Endothelial cell of umbilical vein (primary cell): ENCODE measurements around the gene IWS1. TPM values are rescaled to one million over a fixed set of nuclear protein-coding genes. Genes with fewer than 3 reads are reported as not detected.

ENCODE experiments used
- BruUV-seq: library from RNA; stranded (reverse); fragments of 400-500 nt; replicated peaks from 2 replicates; lab custom pipeline; 2021; lab: Mats Ljungman, UMichigan
- CTCF ChIA-PET: fragments of 300-600, 350-600 bp; sonication (Branson Sonifier 250); formaldehyde crosslinking; loops from one replicate; lab custom pipeline; 2021; ENCODE audit warnings: antibody characterized with exemption, inconsistent platforms; lab: Charles Lee
- POLR2A ChIA-PET: fragments of 300-600, 350-600 bp; sonication (Branson Sonifier 250); formaldehyde crosslinking; loops from one replicate; lab custom pipeline; 2021; ENCODE audit warnings: antibody characterized with exemption, inconsistent platforms; lab: Charles Lee
- DNase-seq: peaks from one replicate; pipeline ENCODE4 v3.0.0-alpha.2; 2011; ENCODE audit warnings: low read depth, low spot score
- FAIRE-seq: peaks from 2 replicates; lab custom pipeline; 2011; peaks lifted over from hg19 to GRCh38; lab: Jason Lieb, UNC
- H2AFZ ChIP-seq: 2 replicates; pipeline ENCODE4 v1.6.0; 2012; ENCODE audit warnings: low read depth, low read length, control low read depth, inconsistent platforms
- H3K27ac ChIP-seq: 2 replicates; pipeline ENCODE4 v1.5.1; 2011; ENCODE audit warnings: low read depth, mild to moderate bottlenecking, control low read depth, low read length, moderate library complexity; ENCODE audit not compliant: insufficient read depth
- H3K27me3 ChIP-seq, 2 experiments: 2 replicates each; pipeline versions ENCODE4 v1.6.0 to v1.6.1; 2011; ENCODE audit warnings: low read length in 2 of 2, mixed read lengths in 1 of 2; ENCODE audit not compliant: control insufficient read depth in 2 of 2, insufficient read depth in 2 of 2
- H3K36me3 ChIP-seq, 2 experiments: 2 replicates in 1 of 2; 3 replicates in 1 of 2; pipeline ENCODE4 v1.5.1; 2011; ENCODE audit warnings: low read length in 2 of 2, mild to moderate bottlenecking in 1 of 2, moderate library complexity in 1 of 2; ENCODE audit not compliant: control insufficient read depth in 2 of 2, insufficient read depth in 2 of 2; ENCODE audit errors: extremely low read depth in 1 of 2
- H3K4me1 ChIP-seq: 3 replicates; pipeline ENCODE4 v1.5.1; 2011; ENCODE audit warnings: mild to moderate bottlenecking, low read length; ENCODE audit not compliant: control insufficient read depth, insufficient read depth; ENCODE audit errors: extremely low read depth
- H3K4me2 ChIP-seq: 2 replicates; pipeline ENCODE4 v1.6.1; 2011; ENCODE audit warnings: low read length, control low read depth, mixed read lengths; ENCODE audit not compliant: insufficient read depth
- H3K4me3 ChIP-seq, 3 experiments: fragments of 200-600 bp in 1 of 3; sonication (generic), shearing (Covaris generic) in 1 of 3; replicated peaks in 1 of 3; 2 replicates each; pipeline ENCODE4 v1.5.1; 2011 to 2016; ENCODE audit warnings: control low read depth in 3 of 3, low read length in 3 of 3, mild to moderate bottlenecking in 2 of 3, inconsistent platforms in 1 of 3, low read depth in 1 of 3, moderate library complexity in 1 of 3; ENCODE audit not compliant: insufficient read depth in 1 of 3
- H3K79me2 ChIP-seq: 2 replicates; pipeline ENCODE4 v1.6.0; 2012; ENCODE audit warnings: low read length, inconsistent platforms; ENCODE audit not compliant: control insufficient read depth, insufficient read depth
- H3K9ac ChIP-seq: replicated peaks from 2 replicates; pipeline ENCODE3; 2011; ENCODE audit warnings: low read length, control low read depth; ENCODE audit not compliant: insufficient read depth; ENCODE audit errors: extremely low read depth
- H3K9me1 ChIP-seq: replicated peaks from 3 replicates; pipeline ENCODE4 v1.6.0; 2011; ENCODE audit warnings: mild to moderate bottlenecking, low read length; ENCODE audit not compliant: control insufficient read depth, insufficient read depth; ENCODE audit errors: extremely low read depth
- H3K9me3 ChIP-seq: replicated peaks from 2 replicates; pipeline ENCODE4 v1.5.1; 2012; ENCODE audit warnings: low read length, inconsistent platforms; ENCODE audit not compliant: control insufficient read depth, insufficient read depth
- H4K20me1 ChIP-seq: replicated peaks from 2 replicates; pipeline ENCODE3; 2011; ENCODE audit warnings: mild to moderate bottlenecking, low read length; ENCODE audit not compliant: control insufficient read depth, insufficient read depth; ENCODE audit errors: extremely low read depth
- EZH2 ChIP-seq: IDR thresholded peaks from 2 replicates; pipeline ENCODE4 v1.6.1; 2012; ENCODE audit warnings: borderline replicate concordance, low read depth, mild to moderate bottlenecking, moderate library complexity, low read length, inconsistent platforms; ENCODE audit not compliant: severe bottlenecking
- FOS ChIP-seq: IDR thresholded peaks from 2 replicates; pipeline ENCODE4 v1.6.1; 2011; ENCODE audit warnings: mild to moderate bottlenecking, low read length, moderate library complexity, borderline replicate concordance; ENCODE audit not compliant: insufficient read depth
- GATA2 ChIP-seq: IDR thresholded peaks from 2 replicates; pipeline ENCODE4 v1.7.0; 2011; ENCODE audit warnings: low read depth, mild to moderate bottlenecking, moderate library complexity, mixed read lengths, low read length; ENCODE audit not compliant: insufficient read length, insufficient read depth
- JUN ChIP-seq: IDR thresholded peaks from 2 replicates; pipeline ENCODE4 v1.6.1; 2011; ENCODE audit warnings: borderline replicate concordance, low read depth; ENCODE audit not compliant: insufficient read length, insufficient read depth
- MAX ChIP-seq: IDR thresholded peaks from 2 replicates; pipeline ENCODE4 v1.6.1; 2011; ENCODE audit not compliant: insufficient read depth, insufficient read length
- MYC ChIP-seq: IDR thresholded peaks from one replicate; pipeline ENCODE4 v1.6.1; 2011; ENCODE audit warnings: mild to moderate bottlenecking, low read depth, low read length
- POLR2A ChIP-seq: IDR thresholded peaks from 2 replicates; pipeline ENCODE4 v1.6.1; 2012; ENCODE audit warnings: low read depth, mild to moderate bottlenecking, control low read depth, low read length
- POLR2AphosphoS5 ChIP-seq: IDR thresholded peaks from 2 replicates; pipeline ENCODE4 v1.6.1; 2012; ENCODE audit warnings: low read depth, mild to moderate bottlenecking, control low read depth, low read length, moderate library complexity; ENCODE audit not compliant: insufficient read depth
- dilution Hi-C: fragments of 300-500 bp; cut with MboI; formaldehyde crosslinking; loops from one replicate; pipeline ENCODE4 v1.15.0; 2019; ENCODE audit warnings: low sequenced_read_pairs; ENCODE audit not compliant: extremely low pct_ligation_motif_present
- intact Hi-C: fragments of 100-400 bp; cut with micrococcal nuclease; formaldehyde crosslinking; loops from one replicate; pipeline ENCODE4 v1.10.0; 2022
- polyA plus RNA-seq, 4 experiments: library from polyadenylated mRNA; depleted of rRNA in 3 of 4; stranded (reverse) in 3 of 4; unstranded in 1 of 4; fragments of >200 nt; gene quantifications; 2 replicates each; pipeline versions ENCODE4 v1.2.1 to v1.2.3, GENCODE V29; 2011 to 2012; ENCODE audit warnings: missing spikeins in 1 of 4
- total RNA-seq: library from RNA; stranded (reverse); gene quantifications from 2 replicates; pipeline ENCODE4 v1.2.3, GENCODE V29; 2021
- TF ChIP-seq, protein P1 (sequence below), 2 donors: IDR thresholded peaks; 1 replicate in 1 of 2; 2 replicates in 1 of 2; pipeline ENCODE4 v1.5.1; 2011; ENCODE audit warnings: low read length in 2 of 2, mild to moderate bottlenecking in 2 of 2, moderate library complexity in 2 of 2, control low read depth in 1 of 2, inconsistent platforms in 1 of 2, low read depth in 1 of 2; ENCODE audit not compliant: insufficient read depth in 1 of 2; ENCODE audit errors: extremely low read depth in 1 of 2

Gene IWS1
- total and polyA plus RNA-seq, 2 donors (not counting 3 experiments of a cell fraction or from before 2014, with no cell fraction given), result 14.7 to 51.0 TPM

- H3K79me2 ChIP-seq, result peaks cover 26% of the 10 kb centered on the region
- H3K27ac ChIP-seq, result no peak overlapping the region
- no peak for FAIRE-seq
- no peaks in the 10 kb centered on the region for H3K9me3 ChIP-seq
- H4K20me1 ChIP-seq, result no peaks in the 10 kb centered on the region
- H3K9ac ChIP-seq, result no peak overlapping the region
- peaks cover 0 to 2% of the 10 kb centered on the region in 2 experiments for H3K27me3 ChIP-seq
- H2AFZ ChIP-seq, result no peak overlapping the region
- intact Hi-C loops (no loop called here), dilution Hi-C loops (no loop called here)
- H3K4me2 ChIP-seq, result no peak overlapping the region
- TF ChIP-seq FOS (no peak), MAX (no peak), GATA2 (no peak), JUN (no peak), POLR2AphosphoS5 (no peak), POLR2A (no peak), MYC (no peak), EZH2 (no peak)
- TF ChIP-seq, protein P1, sequence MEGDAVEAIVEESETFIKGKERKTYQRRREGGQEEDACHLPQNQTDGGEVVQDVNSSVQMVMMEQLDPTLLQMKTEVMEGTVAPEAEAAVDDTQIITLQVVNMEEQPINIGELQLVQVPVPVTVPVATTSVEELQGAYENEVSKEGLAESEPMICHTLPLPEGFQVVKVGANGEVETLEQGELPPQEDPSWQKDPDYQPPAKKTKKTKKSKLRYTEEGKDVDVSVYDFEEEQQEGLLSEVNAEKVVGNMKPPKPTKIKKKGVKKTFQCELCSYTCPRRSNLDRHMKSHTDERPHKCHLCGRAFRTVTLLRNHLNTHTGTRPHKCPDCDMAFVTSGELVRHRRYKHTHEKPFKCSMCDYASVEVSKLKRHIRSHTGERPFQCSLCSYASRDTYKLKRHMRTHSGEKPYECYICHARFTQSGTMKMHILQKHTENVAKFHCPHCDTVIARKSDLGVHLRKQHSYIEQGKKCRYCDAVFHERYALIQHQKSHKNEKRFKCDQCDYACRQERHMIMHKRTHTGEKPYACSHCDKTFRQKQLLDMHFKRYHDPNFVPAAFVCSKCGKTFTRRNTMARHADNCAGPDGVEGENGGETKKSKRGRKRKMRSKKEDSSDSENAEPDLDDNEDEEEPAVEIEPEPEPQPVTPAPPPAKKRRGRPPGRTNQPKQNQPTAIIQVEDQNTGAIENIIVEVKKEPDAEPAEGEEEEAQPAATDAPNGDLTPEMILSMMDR (IDR thresholded peaks at IDR 0.05; ENCODE audit: extremely low read depth in 1 of 2, insufficient read depth in 1 of 2, low read depth in 1 of 2, low read length in 2 of 2), result no peak
- H3K4me3 ChIP-seq, result no peak overlapping the region
- no peaks in the 10 kb centered on the region for H3K36me3 ChIP-seq
- DNase-seq, result no peak
- ChIA-PET POLR2A (no interaction called here), CTCF (interaction anchor here (1.4 kb wide), 2 partner anchors 11 to 63 kb away, joined by 3 to 8 read pairs; no protein-coding TSS in a partner anchor)
- BruUV-seq, result no TSS peak
- no peaks in the 10 kb centered on the region for H3K9me1 ChIP-seq
- peaks cover 11% of the 10 kb centered on the region for H3K4me1 ChIP-seq
These were observed 2.2 kb upstream of the IWS1 start for GRCh38 chr2:127528487-127528886.
